Peyer's patch (tissue), 4 donors: Measurements from ENCODE around the gene SLC23A1. TPM values are rescaled to one million over a fixed set of nuclear protein-coding genes. Genes with fewer than 3 reads are reported as not detected.

Experiments
- DNase-seq, 3 donors: peaks; one replicate each; pipeline ENCODE4 v3.0.0-alpha.2; 2017 to 2019
- H3K27ac ChIP-seq, 4 donors: fragments of 200-600 bp; sonication (generic); one replicate each; pipeline ENCODE4 v1.5.1; 2016 to 2019
- H3K27me3 ChIP-seq, 2 donors: fragments of 200-600 bp; sonication (generic); one replicate each; pipeline ENCODE4 v1.5.1; 2019
- H3K36me3 ChIP-seq, 3 donors: fragments of 200-600 bp; sonication (generic); one replicate each; pipeline ENCODE4 v1.5.1; 2016 to 2019
- H3K4me1 ChIP-seq, 4 donors: fragments of 200-600 bp; sonication (generic); one replicate each; pipeline ENCODE4 v1.5.1; 2016 to 2019
- H3K4me3 ChIP-seq, 4 donors: fragments of 200-600 bp; sonication (generic); 1 replicate in 3 of 4; 2 replicates in 1 of 4; pipeline ENCODE4 v1.5.1; 2016 to 2019; ENCODE audit warnings: mild to moderate bottlenecking in 1 of 4
- H3K9me3 ChIP-seq, 4 donors: fragments of 200-600 bp; sonication (generic); one replicate each; pipeline ENCODE4 v1.5.1; 2016 to 2019; ENCODE audit warnings: mild to moderate bottlenecking in 1 of 4
- POLR2A ChIP-seq, 2 donors: fragments of 450-650 bp; IDR thresholded peaks; one replicate each; pipeline ENCODE4 v1.5.1; 2017; ENCODE audit warnings: antibody characterized with exemption in 2 of 2, mild to moderate bottlenecking in 2 of 2, moderate library complexity in 2 of 2
- total RNA-seq, 4 donors: library from RNA; depleted of rRNA; stranded (reverse); fragments of >200 nt; gene quantifications; one replicate each; pipeline ENCODE4 v1.1.0, GENCODE V29; 2016
- TF ChIP-seq, protein P1 (sequence below), 6 experiments: fragments of 450-650 bp in 4 of 6; fragments of 200-600 bp in 2 of 6; sonication (generic) in 1 of 6; IDR thresholded peaks; one replicate each; pipeline ENCODE4 v1.5.1; 2017 to 2019; ENCODE audit warnings: antibody characterized with exemption in 6 of 6, mild to moderate bottlenecking in 3 of 6, moderate library complexity in 1 of 6

Gene SLC23A1
- total RNA-seq, 4 donors from 2014 or later: 1.7 to 198 (median 143) TPM

GRCh38 chr5:139376364-139376763 lies 6.7 kb downstream of the SLC23A1 start:
- H3K4me3 ChIP-seq: no peak overlapping the region
- H3K27ac ChIP-seq: no peak overlapping the region
- no peak for TF ChIP-seq POLR2A (IDR thresholded peaks at IDR 0.05)
- TF ChIP-seq, protein P1, sequence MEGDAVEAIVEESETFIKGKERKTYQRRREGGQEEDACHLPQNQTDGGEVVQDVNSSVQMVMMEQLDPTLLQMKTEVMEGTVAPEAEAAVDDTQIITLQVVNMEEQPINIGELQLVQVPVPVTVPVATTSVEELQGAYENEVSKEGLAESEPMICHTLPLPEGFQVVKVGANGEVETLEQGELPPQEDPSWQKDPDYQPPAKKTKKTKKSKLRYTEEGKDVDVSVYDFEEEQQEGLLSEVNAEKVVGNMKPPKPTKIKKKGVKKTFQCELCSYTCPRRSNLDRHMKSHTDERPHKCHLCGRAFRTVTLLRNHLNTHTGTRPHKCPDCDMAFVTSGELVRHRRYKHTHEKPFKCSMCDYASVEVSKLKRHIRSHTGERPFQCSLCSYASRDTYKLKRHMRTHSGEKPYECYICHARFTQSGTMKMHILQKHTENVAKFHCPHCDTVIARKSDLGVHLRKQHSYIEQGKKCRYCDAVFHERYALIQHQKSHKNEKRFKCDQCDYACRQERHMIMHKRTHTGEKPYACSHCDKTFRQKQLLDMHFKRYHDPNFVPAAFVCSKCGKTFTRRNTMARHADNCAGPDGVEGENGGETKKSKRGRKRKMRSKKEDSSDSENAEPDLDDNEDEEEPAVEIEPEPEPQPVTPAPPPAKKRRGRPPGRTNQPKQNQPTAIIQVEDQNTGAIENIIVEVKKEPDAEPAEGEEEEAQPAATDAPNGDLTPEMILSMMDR (IDR thresholded peaks at IDR 0.05): no peak
- no peak for DNase-seq
- H3K9me3 ChIP-seq: no peaks in the 10 kb centered on the region
- peaks cover 0 to 10% (median 2%) of the 10 kb centered on the region in 4 donors for H3K4me1 ChIP-seq
- no peaks in the 10 kb centered on the region for H3K27me3 ChIP-seq
- peaks cover 0 to 34% (median 0%) of the 10 kb centered on the region in 3 donors for H3K36me3 ChIP-seq

- Histone ChIP-seq H3K27ac (peak overlapping the region in 1 of 4 donors; percentile 86), H3K36me3 (peaks cover 0 to 37% (median 0%) of the 10 kb centered on the region in 3 donors), H3K4me3 (no peak overlapping the region), H3K27me3 (no peaks in the 10 kb centered on the region), H3K9me3 (no peaks in the 10 kb centered on the region), H3K4me1 (peaks cover 0 to 10% (median 2%) of the 10 kb centered on the region in 4 donors)
- DNase-seq: peak in 2 of 3 donors; percentile 22 to 35
- TF ChIP-seq POLR2A (IDR thresholded peaks at IDR 0.05): no peak
- TF ChIP-seq, protein P1 (IDR thresholded peaks at IDR 0.05): no peak
These were observed 8.2 kb downstream of the SLC23A1 start for GRCh38 chr5:139374909-139375308.

- no peaks in the 10 kb centered on the region for H3K9me3 ChIP-seq
- no peak overlapping the region for H3K27ac ChIP-seq
- TF ChIP-seq POLR2A (IDR thresholded peaks at IDR 0.05): no peak
- TF ChIP-seq, protein P1 (IDR thresholded peaks at IDR 0.05): no peak
- DNase-seq: no peak
- peaks cover 0 to 49% (median 2%) of the 10 kb centered on the region in 3 donors for H3K36me3 ChIP-seq
- H3K4me1 ChIP-seq: peaks cover 0 to 10% (median 2%) of the 10 kb centered on the region in 4 donors
- H3K4me3 ChIP-seq: no peak overlapping the region
- no peaks in the 10 kb centered on the region for H3K27me3 ChIP-seq
These were observed 11.3 kb downstream of the SLC23A1 start for GRCh38 chr5:139371482-139372435.

GRCh38 chr5:139369181-139369580 lies 13.9 kb downstream of the SLC23A1 start:
- no peak for DNase-seq
- Histone ChIP-seq H3K27ac (no peak overlapping the region), H3K36me3 (peaks cover 0 to 72% (median 2%) of the 10 kb centered on the region in 3 donors), H3K4me3 (no peak overlapping the region), H3K9me3 (no peaks in the 10 kb centered on the region), H3K27me3 (no peaks in the 10 kb centered on the region), H3K4me1 (peaks cover 0 to 5% (median 2%) of the 10 kb centered on the region in 4 donors)
- TF ChIP-seq, protein P1 (IDR thresholded peaks at IDR 0.05): no peak
- no peak for TF ChIP-seq POLR2A (IDR thresholded peaks at IDR 0.05)

DNA sequence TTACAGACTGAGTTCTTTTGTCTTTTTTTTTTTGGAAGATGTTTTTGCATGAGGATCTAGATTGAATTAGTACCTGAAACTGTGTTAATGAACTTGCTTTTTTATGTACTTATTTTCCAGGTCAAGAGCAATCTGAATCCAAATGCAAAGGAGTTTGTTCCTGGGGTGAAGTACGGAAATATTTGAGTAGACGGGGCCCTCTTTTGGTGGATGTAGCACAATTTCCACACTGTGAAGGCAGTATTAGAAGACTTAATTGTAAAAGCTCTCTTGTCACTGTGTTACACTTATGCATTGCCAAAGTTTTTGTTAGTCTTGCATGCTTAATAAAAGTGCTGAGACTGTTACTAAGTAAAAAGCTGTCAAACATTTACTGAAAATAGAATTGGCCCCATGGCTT lies 14.5 kb downstream of the SLC23A1 start:
- TF ChIP-seq POLR2A (IDR thresholded peaks at IDR 0.05): no peak
- TF ChIP-seq, protein P1 (IDR thresholded peaks at IDR 0.05): no peak
- H3K9me3 ChIP-seq: no peaks in the 10 kb centered on the region
- no peak for DNase-seq
- H3K27ac ChIP-seq: no peak overlapping the region
- H3K36me3 ChIP-seq: peaks cover 0 to 78% (median 2%) of the 10 kb centered on the region in 3 donors
- H3K4me1 ChIP-seq: no peaks in the 10 kb centered on the region
- no peaks in the 10 kb centered on the region for H3K27me3 ChIP-seq
- no peak overlapping the region for H3K4me3 ChIP-seq
